K562 (cell line): ENCODE data around the gene BZW1. TPM values are rescaled to one million over a fixed set of nuclear protein-coding genes. Genes with fewer than 3 reads are reported as not detected.

Source experiments
- ATAC-seq: fragments of 200-7000 bp; cut with Tn5 transposase; 3 replicates; pipeline ENCODE4 v1.9.1; 2020; ENCODE audit warnings: moderate library complexity
- BruUV-seq: library from RNA; stranded (reverse); fragments of 400-500 nt; replicated peaks from 2 replicates; lab custom pipeline; 2021; lab: Mats Ljungman, UMichigan
- CTCF ChIA-PET: fragments of 300-600 bp; formaldehyde crosslinking; extraction: SDS; loops from one replicate; lab custom pipeline; 2021; ENCODE audit warnings: low intra/inter-chr PET ratio; lab: Yijun Ruan, JAX
- POLR2A ChIA-PET: fragments of 300-600, 350-650 bp; sonication (Branson Sonifier 250); formaldehyde crosslinking; extraction: SDS; loops from one replicate; lab custom pipeline; 2021; ENCODE audit warnings: antibody characterized with exemption, inconsistent platforms; lab: Yijun Ruan, JAX
- DNase-seq, 4 experiments: peaks; one replicate each; pipeline versions ENCODE4 v3.0.0 to v3.0.0-alpha.2; 2011 to 2018; ENCODE audit warnings: low spot score in 3 of 4, mixed read lengths in 3 of 4; ENCODE audit errors: extremely low read depth in 1 of 4
- FAIRE-seq: peaks from 2 replicates; lab custom pipeline; 2011; peaks lifted over from hg19 to GRCh38; lab: Jason Lieb, UNC
- H2AFZ ChIP-seq: 2 replicates; pipeline ENCODE4 v1.6.0; 2011; ENCODE audit warnings: low read depth, low read length, control low read depth, inconsistent platforms
- H3K27ac ChIP-seq: fragments of 200-600 bp; 3 replicates; pipeline ENCODE4 v1.8.0; 2011; ENCODE audit warnings: low read depth, mild to moderate bottlenecking, control low read depth, inconsistent platforms, low read length, moderate library complexity, mixed read lengths; ENCODE audit errors: extremely low read depth
- H3K27me3 ChIP-seq, 2 experiments: fragments of 300-600 bp in 1 of 2; 2 replicates in 1 of 2; 3 replicates in 1 of 2; pipeline versions ENCODE4 v1.6.0 to v1.8.0; 2011; ENCODE audit warnings: inconsistent platforms in 2 of 2, low read length in 2 of 2, mild to moderate bottlenecking in 1 of 2, mixed read lengths in 1 of 2, moderate library complexity in 1 of 2; ENCODE audit not compliant: control insufficient read depth in 2 of 2, insufficient read depth in 2 of 2
- H3K36me3 ChIP-seq: fragments of 300-600 bp; 3 replicates; pipeline ENCODE4 v1.8.0; 2011; ENCODE audit warnings: mild to moderate bottlenecking, low read length, inconsistent platforms; ENCODE audit not compliant: control insufficient read depth, insufficient read depth
- H3K4me1 ChIP-seq, 2 experiments: fragments of 200-600 bp in 1 of 2; replicated peaks in 1 of 2; 2 replicates in 1 of 2; 3 replicates in 1 of 2; pipeline versions ENCODE4 v1.5.1 to v1.8.0; 2011; ENCODE audit warnings: inconsistent platforms in 2 of 2, low read length in 2 of 2, mild to moderate bottlenecking in 1 of 2, mixed read lengths in 1 of 2, moderate library complexity in 1 of 2; ENCODE audit not compliant: control insufficient read depth in 2 of 2, insufficient read depth in 2 of 2
- H3K4me2 ChIP-seq: 2 replicates; pipeline ENCODE4 v1.6.1; 2011; ENCODE audit warnings: low read length, control low read depth, inconsistent platforms, mixed read lengths; ENCODE audit not compliant: insufficient read depth
- H3K4me3 ChIP-seq: fragments of 200-600 bp; sonication (generic), shearing (Covaris generic); 2 replicates; pipeline ENCODE4 v1.5.1; 2016; ENCODE audit warnings: control low read depth, inconsistent platforms
- H3K79me2 ChIP-seq: fragments of 200-600 bp; 3 replicates; pipeline ENCODE4 v1.8.0; 2011; ENCODE audit warnings: low read length, inconsistent platforms; ENCODE audit not compliant: control insufficient read depth, insufficient read depth
- H3K9ac ChIP-seq, 2 experiments: 2 replicates each; pipeline versions ENCODE4 v1.6.0 to v1.6.1; 2011; ENCODE audit warnings: low read depth in 2 of 2, low read length in 2 of 2, control low read depth in 1 of 2, inconsistent platforms in 1 of 2, mild to moderate bottlenecking in 1 of 2, mixed read lengths in 1 of 2; ENCODE audit not compliant: insufficient read depth in 1 of 2
- H3K9me1 ChIP-seq: one replicate; pipeline ENCODE4 v1.6.0; 2011; ENCODE audit warnings: inconsistent platforms, mild to moderate bottlenecking, low read length, moderate library complexity; ENCODE audit not compliant: control insufficient read depth, insufficient read depth
- H3K9me3 ChIP-seq: replicated peaks from 2 replicates; pipeline ENCODE4 v1.5.1; 2011; ENCODE audit warnings: low read depth, low read length, inconsistent platforms; ENCODE audit not compliant: control insufficient read depth, insufficient read depth
- H4K20me1 ChIP-seq: replicated peaks from 2 replicates; pipeline ENCODE4 v1.6.1; 2011; ENCODE audit warnings: low read length, inconsistent platforms, mixed read lengths; ENCODE audit not compliant: control insufficient read depth, insufficient read depth
- GABPA ChIP-seq: fragments of 200-800 bp; sonication (Bioruptor generic); conservative IDR thresholded peaks from 2 replicates; pipeline ENCODE4 v1.6.1; 2016; ENCODE audit warnings: low read depth, missing genetic modification characterization, missing compliant biosample characterization
- GTF2B ChIP-seq: IDR thresholded peaks from 2 replicates; pipeline ENCODE4 v1.6.1; 2011; ENCODE audit not compliant: insufficient read length; ENCODE audit errors: extremely low read depth
- HMBOX1 ChIP-seq: sonication (generic); IDR thresholded peaks from 2 replicates; pipeline ENCODE4 v1.6.1; 2016
- TEAD4 ChIP-seq, 2 experiments: sonication (generic) in 1 of 2; formaldehyde crosslinking in 1 of 2; IDR thresholded peaks; 2 replicates each; pipeline versions ENCODE4 v1.6.1 to v1.8.0; 2012 to 2022; ENCODE audit warnings: borderline replicate concordance in 1 of 2, inconsistent platforms in 1 of 2, low read length in 1 of 2, mild to moderate bottlenecking in 1 of 2, missing genetic modification reagents in 1 of 2
- ZNF75A ChIP-seq: fragments of 450-650 bp; formaldehyde crosslinking; IDR thresholded peaks from 2 replicates; pipeline ENCODE4 v1.4.0; 2020; ENCODE audit warnings: mild to moderate bottlenecking
- WGBS: fragments of 100-300 bp; shearing (Covaris generic); methylation state at CpG from one replicate; pipeline ENCODE4 v1.1.6; 2016; ENCODE audit warnings: low coverage, mixed read lengths; ENCODE audit not compliant: insufficient coverage; ENCODE audit errors: missing lambda C conversion rate; 5-methylcytosine and 5-hydroxymethylcytosine counted together
- in situ Hi-C: fragments of 300-500 bp; cut with MboI; formaldehyde crosslinking; loops from 4 replicates; pipeline ENCODE4 v1.15.0; 2018; ENCODE audit warnings: inconsistent platforms, mixed read lengths
- intact Hi-C: fragments of 100-400 bp; cut with micrococcal nuclease; formaldehyde crosslinking; loops from 2 replicates; pipeline ENCODE4 v1.14.2; 2022
- polyA plus RNA-seq, 8 experiments: library from polyadenylated mRNA; depleted of rRNA in 4 of 8; stranded (reverse) in 5 of 8; unstranded in 3 of 8; fragments of >200 nt; fragmentation: Nextera tagmentation in 2 of 8; fragmentation: Illumina TruSeq in 1 of 8; extraction: Ambion mirVana in 2 of 8; extraction: Trizol in 1 of 8; gene quantifications; 2 replicates each; pipeline versions ENCODE4 v1.2.1 to v1.2.3, GENCODE V29; 2011 to 2014; ENCODE audit warnings: inconsistent platforms in 1 of 8, missing spikeins in 1 of 8
- total RNA-seq, 7 experiments: library from RNA; depleted of rRNA in 6 of 7; stranded (reverse); fragments of >200 nt in 6 of 7; fragmentation: Illumina TruSeq in 2 of 7; extraction: Trizol in 2 of 7; gene quantifications; 2 replicates each; pipeline versions ENCODE4 v1.2.1 to v1.2.3, GENCODE V29; 2011 to 2021; ENCODE audit warnings: low replicate concordance in 1 of 7

Gene BZW1
- total and polyA plus RNA-seq, 9 of the 15 experiments (the other 6 are each of a cell fraction or from before 2014, with no cell fraction given), result 110 to 244 (median 198) TPM

GRCh38 chr2:200869014-200869413 lies 57.3 kb downstream of the BZW1 start:
- in situ Hi-C loops, result no loop called here
- peak overlapping the region; percentile 61; the same call in 2 of the 3 replicates for H3K27ac ChIP-seq
- BruUV-seq, result no TSS peak
- WGBS, result 57% methylated on average over 2 of the region's 2 CpGs
- DNase-seq (no peak), ATAC-seq (no peak)
- POLR2A ChIA-PET, result interaction anchor here (1.2 to 1.7 kb wide), 2 partner anchors 10 to 20 kb away, joined by 4 to 5 read pairs; partner anchors contain the start of genes NIF3L1 and PPIL3
- peaks cover 5% of the 10 kb centered on the region for H3K79me2 ChIP-seq
- H3K9me1 ChIP-seq, result no peaks in the 10 kb centered on the region
- TF ChIP-seq GTF2B (no peak), TEAD4 (IDR thresholded peaks at IDR 0.05; ENCODE audit: low read length) (0 out of 2 replicates have a peak, but pooled peaks have one; percentile 3), TEAD4 (CRISPR knock-in tag; IDR thresholded peaks at IDR 0.05; ENCODE audit: borderline replicate concordance) (no peak), HMBOX1 (peak; percentile 11; the same call in 1 of the 2 replicates), ZNF75A (CRISPR knock-in tag) (no peak), GABPA (peak; percentile 41; the same call in 1 of the 2 replicates)
- TF ChIP-seq, all 486 proteins: peak for 3
- H3K9me3 ChIP-seq, result no peaks in the 10 kb centered on the region
- H3K27me3 ChIP-seq, result no peaks in the 10 kb centered on the region
- H3K36me3 ChIP-seq, result peaks cover 15% of the 10 kb centered on the region; the same call in 2 of the 3 replicates
- no peaks in the 10 kb centered on the region for H4K20me1 ChIP-seq
- peak overlapping the region in 1 of 2 experiments; percentile 20; a peak in 1 of 4 replicates for H3K9ac ChIP-seq
- peaks cover 9 to 13% of the 10 kb centered on the region in 2 experiments; a peak in 3 of 5 replicates for H3K4me1 ChIP-seq
- FAIRE-seq, result peak; percentile 6
- no peak overlapping the region for H3K4me3 ChIP-seq
- intact Hi-C loops, result no loop called here
- no peak overlapping the region for H3K4me2 ChIP-seq
- H2AFZ ChIP-seq, result no peak overlapping the region
- CTCF ChIA-PET, result no interaction called here
